GM18858 (cell line): ENCODE data around the gene GLI3.

Experiments
- ATAC-seq: cut with Tn5 transposase; IDR thresholded peaks from one replicate; pipeline ENCODE4 v1.9.1; 2021; ENCODE audit not compliant: unreplicated experiment

Gene GLI3

DNA sequence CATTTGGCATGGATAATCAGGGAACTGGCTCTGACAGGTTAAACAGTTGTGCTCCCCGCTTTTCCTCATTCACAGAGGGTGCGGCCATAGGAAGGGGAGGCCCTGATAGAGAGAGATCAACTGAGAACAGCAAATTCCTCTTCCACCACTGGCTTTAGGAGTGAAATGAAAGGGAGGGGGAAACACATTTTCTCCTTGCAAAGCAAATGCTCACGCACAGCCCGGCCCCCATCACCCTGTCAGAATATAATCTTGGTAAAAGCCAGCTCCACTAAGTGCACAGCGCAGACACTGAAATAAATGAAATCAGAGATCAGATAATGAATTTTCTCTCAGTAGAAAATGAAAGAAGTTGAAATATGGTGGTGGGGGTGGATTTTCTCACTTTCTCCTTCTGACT lies 187.2 kb downstream of the GLI3 start:
- no peak for ATAC-seq

DNA sequence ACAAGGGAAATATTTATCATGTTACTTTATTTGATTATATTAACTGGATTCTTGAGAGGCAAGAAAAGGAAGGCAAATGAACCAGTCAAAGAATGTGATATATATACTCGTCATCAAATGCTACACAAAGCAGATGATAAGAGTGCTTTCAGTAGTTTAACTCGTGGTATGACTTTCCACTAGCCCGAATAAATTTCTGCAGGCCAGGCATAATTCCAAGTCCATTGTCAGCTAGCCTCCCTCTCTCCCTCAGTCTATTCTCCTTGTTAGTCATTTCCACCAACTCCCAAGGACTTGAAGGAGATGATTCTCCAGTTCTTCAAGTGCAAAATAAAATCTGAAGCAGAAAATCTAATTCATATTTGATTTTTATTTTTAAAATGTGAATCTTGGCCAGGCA lies 190.5 kb downstream of the GLI3 start:
- no peak for ATAC-seq

DNA sequence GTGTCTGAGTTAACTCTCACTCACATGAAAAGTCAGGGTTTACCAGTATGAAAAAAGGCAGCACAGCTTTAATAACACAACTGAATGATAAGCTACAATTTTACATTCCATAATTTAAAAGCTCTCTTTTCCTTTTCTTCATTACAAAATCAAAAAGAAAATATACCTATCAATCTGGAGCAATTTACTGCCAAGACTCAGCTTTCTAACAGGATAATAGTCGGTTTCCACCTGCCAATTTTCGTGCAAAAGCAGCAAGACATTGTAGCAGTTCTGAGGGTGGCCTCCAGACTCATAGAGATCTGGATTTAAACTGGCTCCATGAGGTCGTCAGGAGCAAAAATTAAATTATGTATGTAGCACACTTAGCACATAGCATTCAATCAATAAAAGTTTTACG lies 191.0 kb downstream of the GLI3 start:
- ATAC-seq: no peak

DNA sequence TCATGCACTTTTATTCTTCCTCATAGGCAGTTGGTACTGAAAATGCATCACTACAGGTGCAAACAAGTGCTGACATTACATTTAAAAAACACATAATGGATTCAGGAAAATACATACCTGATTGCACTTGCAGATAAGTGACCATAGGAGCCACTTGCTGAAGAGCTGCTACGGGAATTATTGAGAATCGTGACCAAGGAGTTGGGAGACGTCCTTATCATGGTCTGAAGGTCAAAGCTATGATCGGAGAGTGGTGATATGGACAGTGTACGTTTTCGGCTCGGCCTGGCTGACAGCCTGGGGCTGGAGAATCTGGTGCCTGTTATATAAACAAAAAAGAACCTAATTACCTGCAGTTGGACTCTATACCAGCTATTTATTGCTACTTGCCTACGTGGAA lies 197.1 kb downstream of the GLI3 start:
- ATAC-seq: no peak

DNA sequence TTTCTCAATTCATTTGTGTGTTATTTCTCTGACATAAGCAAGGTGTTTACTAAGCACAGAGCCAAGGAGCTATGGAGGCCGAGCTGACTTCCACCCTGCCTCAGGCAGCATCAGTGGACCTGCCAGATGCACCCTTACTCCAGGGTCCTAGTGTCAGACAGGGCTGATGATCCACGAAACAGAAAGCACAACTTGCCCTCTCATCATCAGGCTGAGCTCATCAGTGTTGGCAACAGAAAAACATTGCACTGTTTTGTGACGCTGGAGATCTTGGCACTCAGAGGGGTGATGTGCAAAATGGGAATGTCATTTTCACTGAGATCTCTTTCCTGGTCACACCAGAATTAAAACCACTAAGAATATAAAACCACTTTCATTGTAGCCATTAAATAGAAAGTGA lies 201.8 kb downstream of the GLI3 start:
- no peak for ATAC-seq

DNA sequence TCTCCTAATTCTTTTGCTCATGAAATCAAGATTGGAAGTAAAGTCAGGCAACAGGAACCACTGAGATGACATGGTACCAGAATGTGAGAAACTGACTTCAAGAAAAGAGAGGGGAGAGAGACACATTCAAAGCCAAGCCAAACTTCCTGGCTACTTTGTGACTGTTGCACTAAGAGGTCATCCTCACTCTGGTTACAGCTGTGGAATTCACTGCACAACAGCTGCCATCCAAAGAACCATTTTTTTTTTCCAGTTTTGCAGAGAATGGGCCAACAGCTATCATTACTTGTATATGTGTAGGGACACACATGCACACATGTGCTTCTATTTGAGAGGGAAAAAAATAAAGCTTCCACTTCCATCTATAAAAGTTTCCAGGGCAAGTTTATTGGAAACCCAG lies 203.5 kb downstream of the GLI3 start:
- no peak for ATAC-seq

DNA sequence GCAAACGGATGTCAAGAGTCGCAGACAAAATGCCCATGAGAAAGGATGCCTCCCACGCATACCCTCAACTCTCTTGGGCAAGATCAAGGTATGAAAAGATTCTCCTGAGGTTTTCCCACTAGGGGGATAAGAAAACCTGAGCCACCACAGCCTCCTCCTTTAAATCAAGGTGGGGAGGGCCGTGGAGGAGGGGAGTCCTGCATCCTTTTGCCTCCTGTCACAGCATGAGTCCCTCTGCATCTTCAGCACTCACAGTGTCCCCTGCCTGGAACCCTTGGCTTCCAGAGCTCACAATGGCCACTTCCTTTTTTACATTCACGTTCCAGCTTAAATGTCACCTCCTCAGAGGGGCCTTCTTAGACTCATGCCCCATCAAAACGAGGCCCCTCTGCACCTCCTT lies 207.6 kb downstream of the GLI3 start:
- no peak for ATAC-seq

DNA sequence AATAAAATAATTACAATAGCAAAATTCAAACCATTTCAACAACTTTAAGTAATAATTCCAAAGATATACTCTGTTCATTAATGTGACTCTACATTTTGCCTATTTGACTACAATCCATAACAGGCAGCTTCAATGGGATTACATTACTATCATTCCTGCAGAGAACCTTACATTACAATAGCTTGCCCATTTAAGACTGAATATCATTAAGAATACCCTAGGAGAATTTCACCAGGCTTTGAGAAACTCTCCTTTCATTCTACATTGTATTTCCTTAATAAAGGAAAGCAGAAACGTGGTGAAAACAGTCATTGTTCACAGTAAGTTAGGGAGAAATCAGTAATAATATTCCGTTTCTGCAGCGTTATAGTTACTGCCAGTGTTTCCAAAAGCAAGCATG lies 209.5 kb downstream of the GLI3 start:
- no peak for ATAC-seq

DNA sequence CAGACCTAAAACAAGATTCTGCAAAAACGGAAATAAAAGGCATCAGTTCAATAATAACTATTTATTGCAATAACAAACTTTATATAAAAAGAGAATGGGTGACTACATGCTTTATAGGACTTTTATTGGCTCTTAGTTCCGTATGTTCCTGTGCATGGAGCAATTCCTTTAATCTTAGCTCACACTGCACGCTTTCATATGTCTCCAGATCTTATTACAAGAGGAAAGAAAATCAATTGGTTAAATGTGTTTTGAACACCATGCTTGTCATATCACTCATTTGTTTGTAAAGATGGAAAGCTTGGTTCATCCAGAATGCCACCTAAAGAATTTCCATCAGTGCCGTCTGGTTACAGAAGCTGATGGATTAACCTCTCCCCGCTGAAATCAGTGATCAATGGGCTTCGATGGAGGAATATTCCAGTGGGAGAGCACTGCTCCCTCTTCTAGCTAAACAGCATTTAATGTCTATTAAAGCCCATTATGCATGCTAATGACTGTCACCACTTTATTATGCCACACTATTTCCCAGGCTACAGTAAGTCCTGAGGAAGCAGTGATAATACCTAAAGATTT lies 210.3 kb downstream of the GLI3 start:
- ATAC-seq: no peak

DNA sequence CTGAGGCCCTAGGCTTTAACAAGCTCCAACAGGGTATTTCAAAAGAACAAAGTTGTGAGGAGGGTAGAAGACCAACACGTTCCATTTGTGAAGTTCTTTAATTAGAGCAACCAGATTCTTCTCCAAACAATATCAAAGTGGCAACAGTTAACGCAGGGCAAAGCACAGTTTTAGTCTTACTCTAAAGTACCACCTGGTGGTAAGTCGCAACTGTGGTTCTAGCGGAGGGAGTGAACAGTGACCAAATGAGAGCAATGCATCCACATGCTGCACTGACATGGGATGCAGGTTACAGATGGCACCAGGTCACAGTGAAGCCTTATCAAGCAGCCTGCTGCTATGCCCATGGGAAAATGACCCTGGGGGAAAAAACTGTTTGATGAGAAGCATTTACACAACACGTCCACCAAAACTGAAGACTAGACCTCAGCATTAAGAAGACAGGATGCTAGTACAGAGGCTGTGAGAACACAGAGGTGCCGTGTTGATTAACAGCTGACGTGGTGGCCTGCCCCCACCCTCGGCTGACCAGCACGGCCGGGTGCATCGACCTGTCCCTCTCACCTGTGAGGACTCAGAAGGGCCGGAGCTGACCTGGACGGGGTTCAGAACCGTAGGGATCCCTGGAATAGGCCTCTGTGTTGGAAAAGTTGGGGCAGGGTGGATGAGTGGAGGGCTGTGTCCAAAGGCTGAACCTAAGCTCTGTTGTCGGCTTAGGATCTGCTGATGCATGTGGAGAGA lies 211.2 kb downstream of the GLI3 start:
- ATAC-seq: no peak

DNA sequence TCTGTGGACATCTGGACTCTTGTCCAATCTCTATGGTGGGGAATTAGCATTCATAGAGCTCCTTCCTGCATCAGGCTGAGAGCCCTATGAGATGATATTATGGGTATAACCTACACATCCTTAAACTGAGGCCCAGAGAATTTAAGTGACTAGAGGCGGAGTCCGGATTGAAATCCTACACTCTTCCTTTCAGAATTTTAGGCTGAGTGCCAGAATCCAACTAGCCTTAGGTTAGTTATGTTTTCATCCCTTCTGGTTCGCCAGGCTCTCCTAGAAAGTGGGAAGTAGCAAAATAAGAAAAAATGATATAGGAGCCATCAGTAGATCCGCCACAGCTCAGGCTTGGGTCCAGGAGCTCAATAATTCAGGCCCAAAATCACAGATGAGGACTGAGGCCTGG lies 212.5 kb downstream of the GLI3 start:
- no peak for ATAC-seq

DNA sequence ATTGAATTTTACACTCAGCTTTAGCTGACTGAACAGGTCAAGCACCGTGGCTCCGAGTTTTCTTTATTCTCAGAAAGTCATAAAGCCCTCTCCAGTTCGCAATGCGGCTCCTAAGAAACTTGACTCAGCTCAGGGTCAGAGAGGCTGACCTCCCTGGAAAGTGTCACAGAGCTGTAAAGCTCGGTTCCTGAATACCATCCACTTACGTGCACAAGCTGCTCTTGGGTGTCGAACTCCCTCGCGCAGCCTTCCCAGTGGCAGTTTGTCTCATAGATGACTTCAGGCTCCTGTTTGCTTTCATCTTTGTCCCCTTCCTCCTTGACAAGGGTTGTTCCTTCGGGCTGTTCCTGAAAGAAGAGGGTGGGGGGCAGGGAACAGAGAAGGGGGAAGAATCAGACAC lies 213.7 kb downstream of the GLI3 start:
- ATAC-seq: no peak

DNA sequence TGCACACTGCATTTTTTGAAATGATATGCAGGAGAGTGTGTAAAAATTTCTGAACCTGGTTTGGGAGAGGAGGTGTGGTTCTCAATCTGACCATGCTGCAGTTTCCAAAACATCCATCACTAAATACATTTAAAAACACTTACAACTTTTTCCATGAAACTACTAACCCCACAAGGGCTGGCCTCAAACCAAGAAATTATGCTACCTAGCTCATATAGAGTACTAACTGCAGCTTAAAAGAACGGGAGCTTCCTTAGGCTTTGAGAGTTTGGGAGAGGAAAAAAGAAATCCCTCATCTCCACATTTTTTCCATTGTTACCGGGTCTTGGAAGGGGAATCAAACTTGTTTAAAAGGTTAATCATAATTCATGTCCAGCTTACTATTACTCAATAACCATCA lies 214.2 kb downstream of the GLI3 start:
- ATAC-seq: no peak

DNA sequence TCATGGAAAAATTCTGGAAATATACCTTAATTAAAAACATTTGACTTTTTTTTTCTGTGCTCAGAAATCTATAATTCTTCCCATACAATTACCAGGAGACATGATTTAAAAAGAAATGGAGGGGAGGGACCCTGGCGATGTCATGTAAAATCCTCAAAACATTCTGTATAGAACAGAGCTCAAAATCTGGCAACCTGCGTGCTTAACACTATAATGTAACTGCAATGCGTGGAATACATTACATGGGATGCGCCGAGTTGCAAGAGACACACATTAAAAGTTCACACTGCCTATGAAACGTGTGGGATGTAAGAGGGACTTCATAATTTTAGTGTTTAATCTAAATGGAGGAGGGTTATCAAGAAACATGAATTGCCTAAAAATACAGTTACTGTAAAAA lies 215.0 kb downstream of the GLI3 start:
- no peak for ATAC-seq

DNA sequence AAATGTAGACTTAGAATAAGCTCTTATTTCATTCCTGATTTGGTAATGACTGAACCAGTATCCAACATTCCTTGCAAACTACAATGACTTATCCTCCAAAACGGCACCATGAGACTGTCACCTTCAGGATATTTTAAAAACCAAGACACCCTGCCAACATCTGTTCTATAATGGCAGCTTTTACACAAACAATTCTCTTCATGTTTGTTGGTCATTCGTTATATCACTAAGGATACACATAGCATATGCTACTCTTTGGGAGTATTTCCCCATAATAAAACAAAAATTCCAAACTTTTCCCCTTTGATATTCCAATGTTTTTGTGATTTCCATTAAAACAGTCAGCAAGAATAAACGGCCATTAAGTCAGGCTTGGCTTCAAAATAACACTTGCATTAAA lies 215.4 kb downstream of the GLI3 start:
- no peak for ATAC-seq

DNA sequence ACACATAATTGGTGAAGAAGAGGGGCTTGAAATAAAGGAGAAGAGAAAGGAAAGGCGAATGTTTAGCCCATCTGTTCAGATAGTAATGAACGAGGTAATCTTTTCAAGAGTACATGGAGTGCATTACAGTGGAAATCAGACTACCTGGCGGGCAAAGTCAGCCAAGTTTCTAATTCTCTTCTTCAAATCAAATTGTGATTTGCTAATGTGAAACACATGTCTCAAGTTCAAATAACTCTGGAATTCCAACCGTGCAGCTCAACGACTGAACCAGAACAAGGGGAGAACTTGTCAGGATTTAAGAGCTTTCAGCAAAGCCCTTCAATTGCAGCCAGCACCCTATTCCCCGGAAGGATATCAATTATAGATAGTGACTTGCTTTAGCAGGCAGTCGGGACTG lies 216.9 kb downstream of the GLI3 start:
- no peak for ATAC-seq

DNA sequence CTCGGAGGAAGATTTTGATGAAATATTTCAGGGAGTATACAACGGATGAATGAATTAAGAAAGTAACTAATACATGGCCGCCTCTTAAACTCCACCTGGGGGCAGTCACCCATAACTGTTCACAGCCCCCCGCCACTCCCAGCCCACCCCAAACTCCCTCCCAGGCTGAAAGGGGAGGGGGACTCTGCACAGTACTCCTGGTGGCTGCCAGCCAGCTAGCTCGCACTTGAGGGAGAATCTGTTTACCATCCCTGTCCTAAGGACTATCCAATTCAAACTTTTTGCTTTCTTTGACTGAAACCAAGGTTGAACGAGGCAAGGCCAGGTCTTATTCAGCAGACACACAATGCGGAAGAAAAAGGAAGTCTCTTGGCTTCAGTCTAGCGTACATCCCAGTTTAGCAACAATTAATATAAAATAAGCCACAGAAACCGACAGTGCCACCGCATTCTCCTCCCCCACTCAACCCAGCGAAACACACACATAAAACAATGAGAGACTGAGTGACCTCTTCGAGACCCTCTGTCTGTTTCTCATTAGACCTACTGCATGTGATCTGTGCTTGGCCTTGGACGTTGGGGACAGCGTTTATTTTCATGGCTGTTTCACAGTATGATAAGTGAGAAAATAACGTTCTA lies 219.5 kb downstream of the GLI3 start:
- ATAC-seq: no peak

DNA sequence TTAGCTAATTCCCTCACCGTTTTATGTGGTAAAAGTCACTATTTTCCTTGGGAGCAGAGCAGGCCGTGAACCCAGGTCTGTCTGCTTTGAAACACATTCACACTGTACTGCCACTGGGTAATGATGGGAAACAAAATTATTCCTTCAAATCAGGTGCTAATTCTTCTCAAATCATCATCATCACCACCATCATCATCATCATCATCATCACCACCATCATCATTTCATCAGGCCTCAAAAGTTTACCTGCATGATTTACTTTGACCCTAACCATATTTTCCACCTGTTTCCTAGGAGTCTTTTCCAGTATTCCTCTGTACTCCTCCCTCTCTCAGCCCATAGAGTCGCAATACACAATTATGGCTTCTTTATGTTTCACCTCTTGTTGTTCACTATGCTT lies 220.5 kb downstream of the GLI3 start:
- ATAC-seq: no peak

DNA sequence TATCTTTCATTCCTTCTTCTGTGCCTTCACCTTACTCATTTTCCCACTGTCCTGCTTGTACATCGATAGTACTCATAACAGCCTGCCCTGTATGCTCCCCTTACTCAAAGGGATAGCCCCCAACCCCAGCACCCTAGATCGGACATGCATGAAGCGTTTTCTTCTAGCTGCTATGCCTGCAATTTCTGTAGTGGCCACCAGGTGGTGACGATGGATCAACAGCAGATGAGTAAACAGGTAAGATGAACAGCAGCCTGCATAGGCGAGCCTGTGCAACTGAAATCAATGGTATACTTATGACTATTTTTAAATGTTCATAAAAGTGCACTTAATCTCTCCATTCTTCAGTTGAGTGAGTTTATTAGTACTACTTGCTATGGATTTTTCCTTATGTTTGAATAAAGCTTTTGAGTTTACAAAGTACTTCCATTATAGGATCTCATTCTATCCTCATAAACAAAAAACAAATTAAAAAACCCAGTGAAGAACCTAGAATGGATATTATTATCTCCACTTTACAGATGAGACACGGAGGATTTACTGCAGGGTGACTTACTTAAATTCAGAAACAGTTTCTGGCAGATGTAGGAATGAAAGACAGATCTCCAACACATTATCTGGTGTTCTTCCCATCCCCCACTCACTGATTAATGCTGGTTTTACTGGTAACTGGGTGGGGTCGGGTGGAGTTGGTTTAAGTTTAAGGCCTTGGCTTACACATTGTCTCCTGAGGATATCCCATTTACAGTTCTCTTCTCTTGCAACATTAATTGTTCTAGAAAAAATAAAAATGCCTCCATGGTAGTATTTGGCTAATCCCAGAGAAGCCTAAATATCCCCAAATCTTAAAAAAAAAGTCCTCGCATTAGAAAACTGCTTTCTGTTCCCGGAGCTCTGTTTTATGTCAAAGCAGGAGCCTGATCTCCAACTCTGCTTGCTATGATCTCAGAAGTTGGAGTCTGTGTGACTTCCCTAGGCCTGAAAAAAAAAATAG lies 222.1 kb downstream of the GLI3 start:
- no peak for ATAC-seq

DNA sequence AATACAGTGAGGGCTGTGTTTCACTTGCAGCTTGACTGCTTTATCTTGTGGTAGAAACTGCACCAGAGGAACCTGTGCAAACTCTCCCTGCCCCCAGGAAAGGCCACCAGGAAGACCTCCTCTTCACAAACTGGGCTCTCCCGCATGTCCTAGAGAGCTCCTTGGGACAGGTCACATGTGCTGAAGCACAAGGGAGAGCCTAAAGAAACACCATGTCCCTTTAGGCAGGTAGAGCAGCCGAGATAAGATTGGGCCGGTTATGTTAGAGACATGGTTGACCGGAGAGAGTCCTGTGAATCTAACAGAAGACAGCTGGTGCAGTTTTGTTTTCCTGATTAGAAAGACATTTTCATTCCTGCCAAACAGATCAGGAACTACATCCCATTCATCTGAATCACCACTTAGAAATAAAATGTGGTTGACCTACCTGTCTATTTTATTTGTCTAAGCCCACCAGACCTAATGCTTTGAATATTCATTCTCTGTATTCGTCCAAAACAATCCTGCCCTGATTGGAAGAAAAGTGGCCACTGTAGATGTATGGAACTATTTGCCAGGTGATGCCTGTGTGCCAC lies 224.1 kb downstream of the GLI3 start:
- no peak for ATAC-seq

DNA sequence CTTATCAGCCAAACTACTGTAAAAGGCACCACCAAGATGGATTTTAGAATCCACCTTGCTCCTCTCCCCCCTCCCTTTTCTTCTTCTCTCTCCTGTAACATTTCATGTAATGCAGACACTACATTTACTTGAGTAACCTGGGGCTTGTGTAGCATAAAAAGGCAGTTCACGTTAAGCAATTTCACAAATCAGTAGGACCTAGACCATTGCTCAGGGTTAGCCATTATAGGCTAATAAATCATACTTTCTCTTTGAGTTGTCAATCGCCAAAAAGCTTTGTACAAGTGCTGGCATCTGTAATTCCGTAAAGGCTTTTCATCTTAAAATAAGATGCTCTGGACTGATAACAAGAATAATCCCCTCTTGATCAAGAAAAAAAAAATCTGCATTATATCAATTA lies 224.7 kb downstream of the GLI3 start:
- no peak for ATAC-seq
